Measurements from ENCODE around the gene RIMBP2. TPM values are rescaled to one million over a fixed set of nuclear protein-coding genes. Genes with fewer than 3 reads are reported as not detected.

The RIMBP2 gene
- total RNA-seq, 5 donors from 2014 or later (not counting 1 experiment from before 2014, with no cell fraction given) = 0.10 to 0.38 TPM; not detected in 3

DNA sequence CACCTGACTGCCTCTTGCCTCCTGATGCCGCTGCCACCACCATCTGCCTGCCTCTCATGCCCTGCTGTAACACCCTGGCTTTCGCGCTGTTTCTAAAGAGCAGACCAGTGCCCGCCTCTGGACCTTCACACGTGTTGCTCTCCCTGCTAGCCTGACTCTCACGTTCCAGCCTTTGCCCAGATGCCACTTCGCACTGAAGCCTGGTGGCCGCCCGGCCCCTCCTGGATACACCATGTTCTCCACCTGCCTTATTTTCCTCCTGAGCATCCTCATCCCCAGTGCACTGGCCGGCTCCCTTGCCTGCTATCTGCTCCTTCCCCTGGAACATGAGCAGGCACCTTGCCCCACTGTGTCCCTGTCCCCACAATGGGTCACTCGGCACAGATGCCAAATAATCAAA is 231.9 kb downstream of the RIMBP2 start:
- H3K27me3 Mint-ChIP-seq = peaks cover 3 to 7% of the 10 kb centered on the region in 2 donors
- H3K36me3 Mint-ChIP-seq = no peaks in the 10 kb centered on the region
- H3K9me3 ChIP-seq = no peaks in the 10 kb centered on the region
- WGBS (ENCODE audit: insufficient coverage) = 90% methylated on average over 10 of the region's 11 CpGs
- H3K4me3 ChIP-seq (ENCODE audit: control insufficient read depth in 1 of 2, extremely low read depth in 1 of 2, low read length in 1 of 2) = no peak overlapping the region
- no peak overlapping the region for H3K4me3 Mint-ChIP-seq
- peaks cover 2 to 20% of the 10 kb centered on the region in 2 experiments for H3K27me3 ChIP-seq (replicated peaks in 1 of 2; ENCODE audit: control insufficient read depth in 2 of 2, extremely low read depth in 1 of 2, insufficient read depth in 2 of 2, low read length in 1 of 2)
- no peak overlapping the region for H3K27ac ChIP-seq (ENCODE audit: low read length)
- H3K4me1 ChIP-seq (ENCODE audit: control insufficient read depth in 1 of 2, extremely low read depth in 1 of 2, insufficient read depth in 2 of 2, low read length in 2 of 2) = no peaks in the 10 kb centered on the region
- no peak overlapping the region for H3K27ac Mint-ChIP-seq
- DNase-seq (no peak), ATAC-seq (replicated peaks in 1 of 4) (no peak)
- ChIA-PET POLR2A (no interaction called here), CTCF (no interaction called here)
- H3K4me1 Mint-ChIP-seq = no peaks in the 10 kb centered on the region
- no peaks in the 10 kb centered on the region for H3K9me3 Mint-ChIP-seq
- H3K36me3 ChIP-seq (ENCODE audit: control insufficient read depth in 2 of 2, extremely low read depth in 1 of 2, insufficient read depth in 1 of 2, low read length in 1 of 2) = no peaks in the 10 kb centered on the region

DNA sequence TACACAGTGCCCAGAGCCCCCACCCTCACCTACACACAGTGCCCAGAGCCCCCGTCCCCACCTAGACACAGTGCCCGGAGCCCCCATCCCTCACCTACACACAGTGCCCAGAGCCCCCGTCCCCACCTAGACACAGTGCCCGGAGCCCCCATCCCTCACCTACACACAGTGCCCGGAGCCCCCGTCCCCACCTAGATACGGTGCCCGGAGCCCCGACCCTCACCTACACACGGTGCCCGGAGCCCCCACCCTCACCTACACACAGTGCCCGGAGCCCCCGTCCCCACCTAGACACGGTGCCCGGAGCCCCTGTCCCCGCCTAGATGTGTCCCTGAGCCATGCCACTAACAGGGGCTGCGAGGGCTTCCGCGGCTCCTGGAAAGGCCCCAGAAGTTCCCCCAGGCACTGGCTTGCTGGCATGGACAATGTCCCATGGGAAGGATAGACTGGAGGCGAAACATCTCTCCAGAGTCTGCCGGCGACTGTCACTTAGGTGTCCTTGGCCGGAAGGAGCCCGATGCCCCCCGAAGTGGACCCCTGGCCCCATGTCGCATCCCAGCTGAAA is 232.4 kb downstream of the RIMBP2 start:
- Histone ChIP-seq H3K27me3 (replicated peaks in 1 of 2; ENCODE audit: control insufficient read depth in 2 of 2, extremely low read depth in 1 of 2, insufficient read depth in 2 of 2, low read length in 1 of 2) (peaks cover 2 to 20% of the 10 kb centered on the region in 2 experiments), H3K9me3 (no peaks in the 10 kb centered on the region), H3K4me3 (ENCODE audit: control insufficient read depth in 1 of 2, extremely low read depth in 1 of 2, low read length in 1 of 2) (no peak overlapping the region), H3K4me1 (ENCODE audit: control insufficient read depth in 1 of 2, extremely low read depth in 1 of 2, insufficient read depth in 2 of 2, low read length in 2 of 2) (no peaks in the 10 kb centered on the region), H3K27ac (ENCODE audit: low read length) (no peak overlapping the region), H3K36me3 (ENCODE audit: control insufficient read depth in 2 of 2, extremely low read depth in 1 of 2, insufficient read depth in 1 of 2, low read length in 1 of 2) (no peaks in the 10 kb centered on the region)
- ATAC-seq (replicated peaks in 1 of 4) = no peak
- no peak for DNase-seq
- 88% methylated on average over 23 of the region's 26 CpGs for WGBS (ENCODE audit: insufficient coverage)
- ChIA-PET POLR2A (no interaction called here), CTCF (no interaction called here)
- Mint-ChIP-seq H3K27me3 (peaks cover 3 to 7% of the 10 kb centered on the region in 2 donors), H3K4me1 (no peaks in the 10 kb centered on the region), H3K27ac (no peak overlapping the region), H3K4me3 (no peak overlapping the region), H3K9me3 (no peaks in the 10 kb centered on the region), H3K36me3 (no peaks in the 10 kb centered on the region)

DNA sequence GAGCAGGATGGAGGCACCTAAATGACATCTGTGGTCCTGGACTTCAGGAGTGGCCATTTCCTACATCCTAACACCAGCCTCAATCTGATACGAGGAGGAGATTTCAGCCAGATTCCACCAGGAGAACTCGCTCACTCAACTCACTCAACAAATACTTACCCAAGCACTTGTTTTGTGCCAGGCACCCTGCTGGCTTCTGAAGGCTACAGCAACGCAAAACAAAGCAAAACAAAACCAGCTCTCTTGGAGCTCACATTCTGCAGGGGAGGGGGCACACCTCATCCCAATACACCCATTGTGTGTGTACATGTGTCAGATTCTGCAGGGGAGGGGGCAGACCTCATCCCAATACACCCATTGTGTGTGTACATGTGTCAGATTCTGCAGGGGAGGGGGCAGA is 233.7 kb downstream of the RIMBP2 start:
- H3K4me1 Mint-ChIP-seq = no peaks in the 10 kb centered on the region
- H3K27me3 Mint-ChIP-seq = peaks cover 2 to 7% of the 10 kb centered on the region in 2 donors
- H3K4me3 ChIP-seq (ENCODE audit: control insufficient read depth in 1 of 2, extremely low read depth in 1 of 2, low read length in 1 of 2) = no peak overlapping the region
- H3K4me3 Mint-ChIP-seq = no peak overlapping the region
- ATAC-seq (replicated peaks in 1 of 4) (no peak), DNase-seq (no peak)
- no peak overlapping the region for H3K27ac Mint-ChIP-seq
- H3K36me3 ChIP-seq (ENCODE audit: control insufficient read depth in 2 of 2, extremely low read depth in 1 of 2, insufficient read depth in 1 of 2, low read length in 1 of 2) = no peaks in the 10 kb centered on the region
- H3K4me1 ChIP-seq (ENCODE audit: control insufficient read depth in 1 of 2, extremely low read depth in 1 of 2, insufficient read depth in 2 of 2, low read length in 2 of 2) = no peaks in the 10 kb centered on the region
- WGBS (ENCODE audit: insufficient coverage) = 54% methylated on average over 2 of the region's 3 CpGs
- ChIA-PET POLR2A (no interaction called here), CTCF (no interaction called here)
- H3K9me3 Mint-ChIP-seq = no peaks in the 10 kb centered on the region
- H3K9me3 ChIP-seq = no peaks in the 10 kb centered on the region
- H3K27me3 ChIP-seq (replicated peaks in 1 of 2; ENCODE audit: control insufficient read depth in 2 of 2, extremely low read depth in 1 of 2, insufficient read depth in 2 of 2, low read length in 1 of 2) = peaks cover 2 to 20% of the 10 kb centered on the region in 2 experiments
- no peak overlapping the region for H3K27ac ChIP-seq (ENCODE audit: low read length)
- no peaks in the 10 kb centered on the region for H3K36me3 Mint-ChIP-seq

DNA sequence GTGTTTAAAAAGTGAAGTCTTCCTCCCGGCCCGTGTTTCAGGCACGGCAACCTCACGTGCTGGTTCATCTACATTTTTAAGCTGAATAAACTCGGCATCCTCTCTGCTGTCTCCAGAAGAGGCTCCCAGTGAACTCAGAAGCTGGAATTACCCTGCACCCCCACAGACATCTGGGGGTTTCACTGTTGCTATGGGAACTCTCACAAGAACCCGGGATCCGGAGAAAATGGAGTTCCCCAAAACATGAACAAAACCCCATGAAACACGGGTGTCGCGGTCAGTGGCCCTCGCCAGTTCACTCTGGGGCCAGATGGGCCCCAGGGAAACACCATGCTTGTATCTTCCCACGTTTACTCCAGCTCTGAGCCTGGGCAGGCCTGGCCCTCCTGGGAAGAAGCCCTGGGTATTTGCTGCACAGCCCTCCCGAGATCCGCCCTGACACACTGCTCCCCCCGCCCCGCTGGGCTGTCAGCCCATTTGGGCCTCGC is 234.7 kb downstream of the RIMBP2 start:
- Histone ChIP-seq H3K36me3 (ENCODE audit: control insufficient read depth in 2 of 2, extremely low read depth in 1 of 2, insufficient read depth in 1 of 2, low read length in 1 of 2) (no peaks in the 10 kb centered on the region), H3K4me3 (ENCODE audit: control insufficient read depth in 1 of 2, extremely low read depth in 1 of 2, low read length in 1 of 2) (no peak overlapping the region), H3K27ac (ENCODE audit: low read length) (no peak overlapping the region), H3K27me3 (replicated peaks in 1 of 2; ENCODE audit: control insufficient read depth in 2 of 2, extremely low read depth in 1 of 2, insufficient read depth in 2 of 2, low read length in 1 of 2) (peaks cover 2 to 15% of the 10 kb centered on the region in 2 experiments), H3K4me1 (ENCODE audit: control insufficient read depth in 1 of 2, extremely low read depth in 1 of 2, insufficient read depth in 2 of 2, low read length in 2 of 2) (no peaks in the 10 kb centered on the region), H3K9me3 (no peaks in the 10 kb centered on the region)
- ATAC-seq (replicated peaks in 1 of 4) (no peak), DNase-seq (no peak)
- POLR2A ChIA-PET = no interaction called here
- CTCF ChIA-PET = no interaction called here
- no peaks in the 10 kb centered on the region for H3K9me3 Mint-ChIP-seq
- H3K4me3 Mint-ChIP-seq = no peak overlapping the region
- no peak overlapping the region for H3K27ac Mint-ChIP-seq
- WGBS (ENCODE audit: insufficient coverage) = 75% methylated on average over 13 of the region's 17 CpGs
- H3K27me3 Mint-ChIP-seq = peaks cover 2 to 3% of the 10 kb centered on the region in 2 donors
- no peaks in the 10 kb centered on the region for H3K4me1 Mint-ChIP-seq
- H3K36me3 Mint-ChIP-seq = no peaks in the 10 kb centered on the region

DNA sequence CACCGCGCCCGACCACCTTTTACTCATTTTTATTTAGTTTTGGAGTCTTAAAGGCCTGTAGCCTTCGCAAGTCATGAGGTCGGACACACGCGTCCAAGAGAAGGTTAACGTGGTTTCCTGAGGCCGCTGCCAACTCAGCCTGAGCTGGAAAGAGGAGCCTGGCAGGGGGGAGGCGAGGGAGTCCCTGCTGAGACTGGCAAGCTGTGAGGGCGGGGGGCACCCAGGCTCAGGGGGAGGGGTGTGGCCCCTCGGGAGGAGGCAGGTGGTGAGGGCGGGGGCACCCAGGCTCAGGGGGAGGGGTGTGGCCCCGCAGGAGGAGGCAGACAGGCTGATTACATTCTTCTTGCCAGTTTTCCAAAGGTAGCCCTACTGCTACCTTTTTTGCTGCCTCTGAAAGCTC is 235.2 kb downstream of the RIMBP2 start:
- peaks cover 0 to 2% of the 10 kb centered on the region in 2 donors for H3K27me3 Mint-ChIP-seq
- H3K4me3 Mint-ChIP-seq = no peak overlapping the region
- H3K9me3 Mint-ChIP-seq = no peaks in the 10 kb centered on the region
- POLR2A ChIA-PET = interaction anchor here in 1 of 2 donors (0.6 kb wide), 1 partner anchor 568 kb away, joined by 7 read pairs; no protein-coding TSS in a partner anchor
- Histone ChIP-seq H3K9me3 (no peaks in the 10 kb centered on the region), H3K36me3 (ENCODE audit: control insufficient read depth in 2 of 2, extremely low read depth in 1 of 2, insufficient read depth in 1 of 2, low read length in 1 of 2) (no peaks in the 10 kb centered on the region), H3K27ac (ENCODE audit: low read length) (no peak overlapping the region), H3K4me1 (ENCODE audit: control insufficient read depth in 1 of 2, extremely low read depth in 1 of 2, insufficient read depth in 2 of 2, low read length in 2 of 2) (no peaks in the 10 kb centered on the region), H3K27me3 (replicated peaks in 1 of 2; ENCODE audit: control insufficient read depth in 2 of 2, extremely low read depth in 1 of 2, insufficient read depth in 2 of 2, low read length in 1 of 2) (peaks cover 2 to 15% of the 10 kb centered on the region in 2 experiments), H3K4me3 (ENCODE audit: control insufficient read depth in 1 of 2, extremely low read depth in 1 of 2, low read length in 1 of 2) (no peak overlapping the region)
- H3K36me3 Mint-ChIP-seq = no peaks in the 10 kb centered on the region
- DNase-seq = no peak
- CTCF ChIA-PET = no interaction called here
- WGBS (ENCODE audit: insufficient coverage) = 46% methylated on average over 9 of the region's 14 CpGs
- no peak overlapping the region for H3K27ac Mint-ChIP-seq
- H3K4me1 Mint-ChIP-seq = no peaks in the 10 kb centered on the region
- no peak for ATAC-seq (replicated peaks in 1 of 4)

DNA sequence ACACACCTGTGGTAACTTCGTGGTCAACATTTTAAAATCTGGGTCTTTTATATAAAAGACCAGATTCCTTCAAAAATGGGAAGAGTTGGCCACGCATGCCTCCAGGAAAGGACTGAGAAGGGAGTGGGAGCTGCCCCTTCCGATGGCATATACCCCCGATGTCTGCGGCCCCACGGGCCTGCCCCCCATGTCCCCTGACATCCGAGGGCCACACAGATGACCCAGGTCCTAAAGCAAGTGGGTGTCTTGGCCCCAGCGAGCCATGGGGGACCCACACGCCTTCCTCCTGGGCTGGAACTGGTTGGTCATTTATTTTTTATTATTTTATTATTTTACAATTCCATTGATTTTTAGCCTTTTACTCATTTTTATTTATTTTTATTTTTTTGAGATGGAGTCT is 235.9 kb downstream of the RIMBP2 start:
- DNase-seq = no peak
- Histone ChIP-seq H3K27me3 (replicated peaks in 1 of 2; ENCODE audit: control insufficient read depth in 2 of 2, extremely low read depth in 1 of 2, insufficient read depth in 2 of 2, low read length in 1 of 2) (peaks cover 2 to 15% of the 10 kb centered on the region in 2 experiments), H3K4me3 (ENCODE audit: control insufficient read depth in 1 of 2, extremely low read depth in 1 of 2, low read length in 1 of 2) (no peak overlapping the region), H3K27ac (ENCODE audit: low read length) (no peak overlapping the region), H3K4me1 (ENCODE audit: control insufficient read depth in 1 of 2, extremely low read depth in 1 of 2, insufficient read depth in 2 of 2, low read length in 2 of 2) (no peaks in the 10 kb centered on the region), H3K9me3 (no peaks in the 10 kb centered on the region), H3K36me3 (ENCODE audit: control insufficient read depth in 2 of 2, extremely low read depth in 1 of 2, insufficient read depth in 1 of 2, low read length in 1 of 2) (no peaks in the 10 kb centered on the region)
- H3K4me1 Mint-ChIP-seq = no peaks in the 10 kb centered on the region
- H3K27ac Mint-ChIP-seq = no peak overlapping the region
- ChIA-PET CTCF (no interaction called here), POLR2A (interaction anchor here in 1 of 2 donors (0.6 kb wide), 2 partner anchors 567 to 705 kb away, joined by 3 to 7 read pairs; no protein-coding TSS in a partner anchor)
- no peaks in the 10 kb centered on the region for H3K36me3 Mint-ChIP-seq
- peaks cover 0 to 2% of the 10 kb centered on the region in 2 donors for H3K27me3 Mint-ChIP-seq
- no peak for ATAC-seq (replicated peaks in 1 of 4)
- WGBS (ENCODE audit: insufficient coverage) = 60% methylated on average over 2 of the region's 9 CpGs
- H3K4me3 Mint-ChIP-seq = no peak overlapping the region
- no peaks in the 10 kb centered on the region for H3K9me3 Mint-ChIP-seq

Data from T-cell (primary cell).